Breast epithelium (tissue), 4 donors: ENCODE data around the gene RNF111. TPM values are rescaled to one million over a fixed set of nuclear protein-coding genes. Genes with fewer than 3 reads are reported as not detected.

Source experiments
- DNase-seq, 2 donors: peaks; one replicate each; pipeline ENCODE4 v3.0.0-alpha.2; 2019; ENCODE audit warnings: low spot score in 2 of 2
- H3K27ac ChIP-seq, 2 donors: fragments of 200-600 bp; sonication (generic) in 1 of 2; one replicate each; pipeline ENCODE4 v1.5.1; 2016 to 2019; ENCODE audit warnings: mild to moderate bottlenecking in 1 of 2
- H3K27me3 ChIP-seq, 2 donors: fragments of 200-600 bp; sonication (generic) in 1 of 2; one replicate each; pipeline versions ENCODE4 v1.5.1 to v1.6.0; 2017 to 2019; ENCODE audit warnings: control low read depth in 1 of 2, mild to moderate bottlenecking in 1 of 2
- H3K36me3 ChIP-seq: fragments of 200-600 bp; one replicate; pipeline ENCODE4 v1.5.1; 2019
- H3K4me1 ChIP-seq, 2 donors: fragments of 200-600 bp; sonication (generic); one replicate each; pipeline ENCODE4 v1.5.1; 2016 to 2019; ENCODE audit warnings: control low read depth in 1 of 2
- H3K4me3 ChIP-seq, 3 donors: fragments of 200-600 bp; sonication (generic); 1 replicate in 2 of 3; 2 replicates in 1 of 3; pipeline ENCODE4 v1.5.1; 2016 to 2019; ENCODE audit warnings: mild to moderate bottlenecking in 3 of 3, moderate library complexity in 2 of 3
- H3K9me3 ChIP-seq, 2 donors: fragments of 200-600 bp; sonication (generic) in 1 of 2; one replicate each; pipeline ENCODE4 v1.5.1; 2016 to 2019; ENCODE audit warnings: control low read depth in 1 of 2
- POLR2A ChIP-seq: fragments of 450-650 bp; IDR thresholded peaks from one replicate; pipeline ENCODE4 v1.6.1; 2016; ENCODE audit warnings: antibody characterized with exemption, mild to moderate bottlenecking, moderate library complexity
- POLR2AphosphoS5 ChIP-seq, 3 donors: sonication (generic); formaldehyde crosslinking; IDR thresholded peaks; one replicate each; pipeline ENCODE4 v1.6.1; 2017; ENCODE audit warnings: antibody characterized with exemption in 3 of 3
- intact Hi-C: fragments of 100-400 bp; cut with DNase I; formaldehyde crosslinking; loops from one replicate; pipeline ENCODE4 v1.15.1; 2023; ENCODE audit warnings: low total_unique reads
- total RNA-seq, 3 donors: library from RNA; depleted of rRNA; stranded (reverse); fragments of >200 nt; gene quantifications; one replicate each; pipeline ENCODE4 v1.1.0, GENCODE V29; 2016
- TF ChIP-seq, protein P1 (sequence below), 3 donors: fragments of 450-650 bp; IDR thresholded peaks; one replicate each; pipeline ENCODE4 v1.5.1; 2016 to 2017; ENCODE audit warnings: antibody characterized with exemption in 3 of 3, mild to moderate bottlenecking in 3 of 3, moderate library complexity in 3 of 3

The RNF111 gene
- total RNA-seq, 3 donors from 2014 or later, result 18.4 to 36.9 (median 27.9) TPM

DNA sequence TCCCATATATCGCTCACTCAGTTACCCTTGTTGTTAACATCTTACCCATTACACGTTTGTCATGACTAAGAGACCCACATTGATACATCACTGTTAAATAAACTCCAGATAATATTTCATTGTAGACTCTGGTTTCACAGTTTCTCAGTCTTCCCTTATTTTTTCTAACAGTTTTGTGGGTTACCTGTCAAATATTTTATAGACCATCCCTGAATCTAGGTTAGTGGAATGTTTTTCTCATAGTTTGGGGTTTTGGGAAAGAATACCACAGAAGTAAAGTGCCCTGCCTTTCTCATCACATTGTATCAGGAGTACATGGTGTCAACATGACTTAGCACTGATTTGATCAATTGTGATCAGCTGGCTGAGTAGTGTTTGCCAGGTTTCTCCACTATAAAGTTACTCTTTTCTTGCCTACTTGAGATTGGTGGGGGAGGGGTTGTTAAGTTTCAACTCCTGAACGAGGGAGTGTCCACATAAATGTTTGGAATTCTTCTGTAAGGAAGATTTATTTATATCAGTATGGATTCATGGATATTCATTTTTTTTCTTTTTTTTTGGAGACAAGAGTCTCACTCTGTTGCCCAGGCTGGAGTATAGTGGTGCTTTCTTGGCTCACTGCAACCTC is 25.9 kb downstream of the RNF111 start:
- no peak for TF ChIP-seq POLR2AphosphoS5 (IDR thresholded peaks at IDR 0.05)
- no peak overlapping the region for H3K4me3 ChIP-seq
- no peaks in the 10 kb centered on the region for H3K27me3 ChIP-seq
- no peaks in the 10 kb centered on the region for H3K4me1 ChIP-seq
- no peaks in the 10 kb centered on the region for H3K9me3 ChIP-seq
- H3K36me3 ChIP-seq, result no peaks in the 10 kb centered on the region
- DNase-seq, result no peak
- no peak overlapping the region for H3K27ac ChIP-seq
- intact Hi-C loops, result no loop called here

DNA sequence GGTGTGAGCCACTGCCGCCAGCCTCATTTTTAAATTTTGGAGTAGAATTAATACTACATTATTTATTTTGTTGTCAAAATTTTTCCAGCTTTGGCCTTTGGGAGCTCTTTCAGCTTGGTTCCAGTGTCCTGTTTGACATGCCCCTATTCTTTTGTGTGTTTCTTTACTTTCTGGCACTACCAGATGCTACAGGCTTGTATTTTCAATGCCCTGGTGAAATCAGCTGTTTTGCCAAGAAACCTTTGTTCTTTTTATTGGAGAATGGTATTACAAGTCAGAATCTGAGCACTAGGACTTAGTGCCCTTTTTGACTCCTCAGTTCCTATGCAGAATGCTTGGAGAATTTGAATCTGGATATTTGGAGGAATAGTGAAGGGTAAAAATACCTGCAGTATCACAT is 26.6 kb downstream of the RNF111 start:
- H3K36me3 ChIP-seq, result no peaks in the 10 kb centered on the region
- H3K4me3 ChIP-seq, result no peak overlapping the region
- no peak for DNase-seq
- H3K4me1 ChIP-seq, result no peaks in the 10 kb centered on the region
- intact Hi-C loops, result no loop called here
- no peak overlapping the region for H3K27ac ChIP-seq
- no peaks in the 10 kb centered on the region for H3K9me3 ChIP-seq
- no peaks in the 10 kb centered on the region for H3K27me3 ChIP-seq
- TF ChIP-seq POLR2AphosphoS5 (IDR thresholded peaks at IDR 0.05) (no peak), POLR2A (no peak)
- TF ChIP-seq, protein P1, sequence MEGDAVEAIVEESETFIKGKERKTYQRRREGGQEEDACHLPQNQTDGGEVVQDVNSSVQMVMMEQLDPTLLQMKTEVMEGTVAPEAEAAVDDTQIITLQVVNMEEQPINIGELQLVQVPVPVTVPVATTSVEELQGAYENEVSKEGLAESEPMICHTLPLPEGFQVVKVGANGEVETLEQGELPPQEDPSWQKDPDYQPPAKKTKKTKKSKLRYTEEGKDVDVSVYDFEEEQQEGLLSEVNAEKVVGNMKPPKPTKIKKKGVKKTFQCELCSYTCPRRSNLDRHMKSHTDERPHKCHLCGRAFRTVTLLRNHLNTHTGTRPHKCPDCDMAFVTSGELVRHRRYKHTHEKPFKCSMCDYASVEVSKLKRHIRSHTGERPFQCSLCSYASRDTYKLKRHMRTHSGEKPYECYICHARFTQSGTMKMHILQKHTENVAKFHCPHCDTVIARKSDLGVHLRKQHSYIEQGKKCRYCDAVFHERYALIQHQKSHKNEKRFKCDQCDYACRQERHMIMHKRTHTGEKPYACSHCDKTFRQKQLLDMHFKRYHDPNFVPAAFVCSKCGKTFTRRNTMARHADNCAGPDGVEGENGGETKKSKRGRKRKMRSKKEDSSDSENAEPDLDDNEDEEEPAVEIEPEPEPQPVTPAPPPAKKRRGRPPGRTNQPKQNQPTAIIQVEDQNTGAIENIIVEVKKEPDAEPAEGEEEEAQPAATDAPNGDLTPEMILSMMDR (IDR thresholded peaks at IDR 0.05), result no peak

DNA sequence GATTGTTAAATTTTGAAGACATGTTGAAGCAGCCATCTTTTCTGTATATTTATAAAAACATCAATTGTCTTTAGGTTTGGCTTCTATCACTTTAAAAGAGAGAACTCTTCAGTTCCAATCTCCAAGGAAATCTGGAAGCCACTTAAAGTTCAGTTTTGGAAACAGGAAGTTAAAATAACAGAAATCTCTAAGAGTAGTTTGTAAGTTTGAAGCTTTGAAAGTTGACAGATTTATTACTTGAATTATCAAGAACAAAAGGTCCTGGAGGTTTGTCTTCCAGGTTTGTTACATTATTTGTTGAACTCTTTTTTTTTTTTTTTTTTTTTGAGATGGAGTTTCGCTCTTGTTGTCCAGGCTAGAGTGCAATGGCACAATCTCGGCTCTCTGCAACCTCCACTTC is 30.0 kb downstream of the RNF111 start:
- intact Hi-C loops, result no loop called here
- Histone ChIP-seq H3K36me3 (no peaks in the 10 kb centered on the region), H3K4me3 (no peak overlapping the region), H3K27me3 (no peaks in the 10 kb centered on the region), H3K4me1 (no peaks in the 10 kb centered on the region), H3K27ac (no peak overlapping the region), H3K9me3 (no peaks in the 10 kb centered on the region)
- DNase-seq, result no peak
- TF ChIP-seq, protein P1 (IDR thresholded peaks at IDR 0.05), result no peak
- TF ChIP-seq POLR2A (no peak), POLR2AphosphoS5 (IDR thresholded peaks at IDR 0.05) (no peak)

DNA sequence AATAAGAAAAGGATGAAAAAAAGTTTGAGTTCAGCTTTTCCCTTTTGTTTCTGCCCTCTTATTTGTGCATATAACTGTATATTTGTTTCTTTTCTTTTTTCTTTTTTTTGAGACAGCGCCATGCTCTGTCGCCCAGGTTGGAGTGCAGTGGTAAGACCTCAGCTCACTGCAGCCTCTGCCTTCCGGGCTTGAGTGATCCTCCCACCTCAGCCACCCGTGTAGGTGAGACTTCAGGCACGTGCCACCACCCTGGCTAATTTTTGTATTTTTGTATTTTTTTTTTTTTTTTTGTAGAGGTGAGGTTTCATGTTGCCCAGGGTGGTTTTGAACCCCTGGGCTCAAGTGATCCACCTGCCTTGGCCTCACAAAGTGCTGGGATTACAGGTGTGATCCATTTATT is 31.4 kb downstream of the RNF111 start:
- no peak for DNase-seq
- intact Hi-C loops, result no loop called here

DNA sequence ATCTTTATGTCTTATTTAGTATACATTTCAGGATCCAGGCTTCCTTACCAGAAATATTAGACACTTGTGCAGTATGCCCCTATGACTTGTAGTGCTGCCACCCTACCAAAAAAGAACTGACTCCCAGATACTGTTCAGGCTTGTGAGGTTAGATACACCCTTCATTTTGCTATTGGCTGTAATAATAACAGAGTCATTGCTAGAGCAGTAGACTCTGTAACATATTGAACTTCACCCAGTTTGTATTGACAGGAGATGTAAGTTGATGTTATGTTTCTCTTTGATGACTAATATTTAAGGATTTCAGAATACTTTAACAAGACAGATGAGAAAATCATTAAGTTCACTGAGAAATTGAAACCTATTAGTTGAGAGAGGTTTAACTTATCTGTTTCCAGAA is 32.9 kb downstream of the RNF111 start:
- no peaks in the 10 kb centered on the region for H3K4me1 ChIP-seq
- H3K27me3 ChIP-seq, result no peaks in the 10 kb centered on the region
- no peak overlapping the region for H3K4me3 ChIP-seq
- no peaks in the 10 kb centered on the region for H3K9me3 ChIP-seq
- no peaks in the 10 kb centered on the region for H3K36me3 ChIP-seq
- TF ChIP-seq, protein P1 (IDR thresholded peaks at IDR 0.05), result no peak
- TF ChIP-seq POLR2AphosphoS5 (IDR thresholded peaks at IDR 0.05) (no peak), POLR2A (no peak)
- intact Hi-C loops, result no loop called here
- DNase-seq, result no peak
- no peak overlapping the region for H3K27ac ChIP-seq

More for the DNA sequence above, 31.4 kb downstream of the RNF111 start:
- Histone ChIP-seq H3K27me3 (no peaks in the 10 kb centered on the region), H3K9me3 (no peaks in the 10 kb centered on the region), H3K4me1 (no peaks in the 10 kb centered on the region), H3K4me3 (no peak overlapping the region), H3K27ac (no peak overlapping the region), H3K36me3 (no peaks in the 10 kb centered on the region)
- no peak for TF ChIP-seq POLR2A
- TF ChIP-seq, protein P1 (IDR thresholded peaks at IDR 0.05), result no peak
- TF ChIP-seq POLR2AphosphoS5 (IDR thresholded peaks at IDR 0.05), result no peak
